HG03097 (cell line): ENCODE results near the gene PINK1.

Experiments used
- ATAC-seq: cut with Tn5 transposase; IDR thresholded peaks from one replicate; pipeline ENCODE4 v1.9.1; 2021; ENCODE audit not compliant: unreplicated experiment, low FRiP score

The PINK1 gene

GRCh38 chr1:20641975-20642374 is 8.7 kb downstream of the PINK1 start:
- ATAC-seq, result no peak

GRCh38 chr1:20643080-20643479 is 9.8 kb downstream of the PINK1 start:
- no peak for ATAC-seq

GRCh38 chr1:20644416-20644815 is 11.2 kb downstream of the PINK1 start:
- no peak for ATAC-seq

GRCh38 chr1:20645414-20645813 is 12.2 kb downstream of the PINK1 start:
- no peak for ATAC-seq

GRCh38 chr1:20648438-20648837 is 15.2 kb downstream of the PINK1 start:
- no peak for ATAC-seq

- no peak for ATAC-seq
Observed at GRCh38 chr1:20648946-20649345, 15.7 kb downstream of the PINK1 start.

GRCh38 chr1:20652300-20652699 is 19.0 kb downstream of the PINK1 start:
- no peak for ATAC-seq

GRCh38 chr1:20654104-20654690 is 20.9 kb downstream of the PINK1 start:
- ATAC-seq, result no peak

GRCh38 chr1:20657024-20657423 is 23.8 kb downstream of the PINK1 start:
- ATAC-seq, result no peak

- ATAC-seq, result no peak
Observed at GRCh38 chr1:20658166-20658915, 25.1 kb downstream of the PINK1 start.

- no peak for ATAC-seq
Observed at GRCh38 chr1:20660363-20660762, 27.1 kb downstream of the PINK1 start.

- ATAC-seq, result peak; percentile 15
Observed at GRCh38 chr1:20660847-20661206, 27.6 kb downstream of the PINK1 start.

- peak; percentile 94 for ATAC-seq
Observed at GRCh38 chr1:20661207-20662109, 28.2 kb downstream of the PINK1 start, which contains the start of gene DDOST. Gene DDOST, minus strand, starts transcription at chr1:20661369. Its CDS starts 19 bp downstream, at chr1:20661350.

GRCh38 chr1:20662110-20662475 is 28.8 kb downstream of the PINK1 start:
- no peak for ATAC-seq

GRCh38 chr1:20663365-20663764 is 30.1 kb downstream of the PINK1 start:
- ATAC-seq, result no peak

- ATAC-seq, result no peak
Observed at GRCh38 chr1:20663969-20664715, 30.9 kb downstream of the PINK1 start.

GRCh38 chr1:20665726-20666125 is 32.5 kb downstream of the PINK1 start:
- no peak for ATAC-seq

- ATAC-seq, result no peak
Observed at GRCh38 chr1:20666146-20666545, 32.9 kb downstream of the PINK1 start.

GRCh38 chr1:20666804-20667203 is 33.5 kb downstream of the PINK1 start:
- ATAC-seq, result no peak

- ATAC-seq, result no peak
Observed at GRCh38 chr1:20668581-20668980, 35.3 kb downstream of the PINK1 start.

- no peak for ATAC-seq
Observed at GRCh38 chr1:20670936-20671335, 37.7 kb downstream of the PINK1 start.
